Brain microvascular endothelial cell (primary cell): ENCODE results near the gene XYLT2.
"Not testable (repeated sequence)": the region's sequence is repeated elsewhere in the genome, so short reads cannot be mapped to it uniquely, and the experiment has no call there.

ENCODE experiments used
- DNase-seq: peaks from one replicate; pipeline ENCODE4 v3.0.0-alpha.2; 2020
- H3K27ac ChIP-seq: fragments of 250-450 bp; sonication (Bioruptor Pico); 2 replicates; pipeline ENCODE4 v1.5.1; 2020; ENCODE audit warnings: mild to moderate bottlenecking, moderate library complexity
- H3K27me3 ChIP-seq: fragments of 250-450 bp; sonication (Bioruptor Pico); replicated peaks from 2 replicates; pipeline ENCODE4 v1.5.1; 2020; ENCODE audit warnings: mild to moderate bottlenecking
- H3K36me3 ChIP-seq: fragments of 250-450 bp; sonication (Bioruptor Pico); replicated peaks from 2 replicates; pipeline ENCODE4 v1.5.1; 2020; ENCODE audit warnings: mild to moderate bottlenecking
- H3K4me3 ChIP-seq: 2 replicates; pipeline ENCODE4 v1.5.1; 2011; ENCODE audit warnings: low read depth, mild to moderate bottlenecking, control low read depth, low read length, moderate library complexity
- CTCF ChIP-seq: IDR thresholded peaks from 2 replicates; pipeline ENCODE4 v1.5.1; 2011; ENCODE audit warnings: low read depth, mild to moderate bottlenecking, moderate library complexity, low read length, control low read depth, inconsistent platforms; ENCODE audit errors: missing control alignments
- in situ Hi-C: cut with HindIII; loops from 2 replicates; pipeline ENCODE4 v1.10.0; 2017; ENCODE audit warnings: low sequenced_read_pairs, low pct_ligation_motif_present

The XYLT2 gene

GRCh38 chr17:50396261-50397110 lies 50.6 kb downstream of the XYLT2 start:
- DNase-seq = peak; percentile 22
- H3K4me3 ChIP-seq = peak overlapping the region; percentile 98
- no peaks in the 10 kb centered on the region for H3K27me3 ChIP-seq
- peaks cover 43% of the 10 kb centered on the region for H3K36me3 ChIP-seq
- no peak for TF ChIP-seq CTCF
- H3K27ac ChIP-seq = peak overlapping the region; percentile 94
- in situ Hi-C loops = no loop called here

GRCh38 chr17:50397111-50397918 lies 51.4 kb downstream of the XYLT2 start, which contains the start of gene LRRC59:
Gene LRRC59 (minus strand): TSS chr17:50397523. CDS start chr17:50397317, 206 bp downstream.
- DNase-seq = peak; percentile 70
- Histone ChIP-seq H3K36me3 (peaks cover 35% of the 10 kb centered on the region), H3K4me3 (peak within 1 kb of the TSS; percentile 98), H3K27ac (peak within 1 kb of the TSS; percentile 94), H3K27me3 (no peaks in the 10 kb centered on the region)
- TF ChIP-seq CTCF = peak; percentile 86
- in situ Hi-C loops = no loop called here

GRCh38 chr17:50397919-50398285 lies 52.0 kb downstream of the XYLT2 start:
- Histone ChIP-seq H3K4me3 (peak overlapping the region; percentile 98), H3K27me3 (no peaks in the 10 kb centered on the region), H3K36me3 (peaks cover 30% of the 10 kb centered on the region), H3K27ac (no peak overlapping the region)
- no peak for DNase-seq
- in situ Hi-C loops = no loop called here
- TF ChIP-seq CTCF = no peak

GRCh38 chr17:50398672-50399071 lies 52.7 kb downstream of the XYLT2 start:
- in situ Hi-C loops, H3K4me3 ChIP-seq: not testable (repeated sequence)

GRCh38 chr17:50399591-50399990 lies 53.7 kb downstream of the XYLT2 start:
- H3K4me3 ChIP-seq, H3K27me3 ChIP-seq, in situ Hi-C loops, H3K27ac ChIP-seq, DNase-seq: not testable (repeated sequence)
- peaks cover 13% of the 10 kb centered on the region for H3K36me3 ChIP-seq

More at GRCh38 chr17:50398672-50399071, 52.7 kb downstream of the XYLT2 start:
- not testable (repeated sequence) for H3K27me3 ChIP-seq, DNase-seq, H3K27ac ChIP-seq
- peaks cover 23% of the 10 kb centered on the region for H3K36me3 ChIP-seq

GRCh38 chr17:50405351-50405750 lies 59.4 kb downstream of the XYLT2 start:
- H3K4me3 ChIP-seq, DNase-seq, H3K36me3 ChIP-seq, H3K27ac ChIP-seq, H3K27me3 ChIP-seq, in situ Hi-C loops: not testable (repeated sequence)

GRCh38 chr17:50406578-50406977 lies 60.7 kb downstream of the XYLT2 start:
- no peak for DNase-seq
- Histone ChIP-seq H3K36me3 (no peaks in the 10 kb centered on the region), H3K27ac (no peak overlapping the region), H3K4me3 (no peak overlapping the region), H3K27me3 (peaks cover 2% of the 10 kb centered on the region)
- no peak for TF ChIP-seq CTCF
- in situ Hi-C loops = no loop called here
